ENCODE data around the gene SLC19A1. TPM values are rescaled to one million over a fixed set of nuclear protein-coding genes. Genes with fewer than 3 reads are reported as not detected.

SLC19A1 gene
- polyA plus RNA-seq, 1 of the 3 experiments (the other 2 are of a cell fraction), result 15.0 TPM

- ChIA-PET POLR2A (no interaction called here), CTCF (no interaction called here)
- Histone ChIP-seq H4K20me1 (ENCODE audit: insufficient read depth) (peaks cover 5% of the 10 kb centered on the region; the same call in 1 of the 2 replicates), H3F3A (replicated peaks; ENCODE audit: insufficient read depth) (peaks cover 11% of the 10 kb centered on the region), H3K4me1 (ENCODE audit: control insufficient read depth in 1 of 2, insufficient read depth in 2 of 2, low read depth in 1 of 2, low read length in 1 of 2) (no peaks in the 10 kb centered on the region), H3K9me2 (no peaks in the 10 kb centered on the region), H3K9me3 (peaks cover 10% of the 10 kb centered on the region; the same call in 1 of the 2 replicates), H3K4me3 (ENCODE audit: low read depth in 2 of 2, low read length in 1 of 2) (no peak overlapping the region), H3K27ac (ENCODE audit: low read depth in 2 of 2, low read length in 1 of 2) (no peak overlapping the region), H3K36me3 (replicated peaks in 1 of 2; ENCODE audit: control insufficient read depth in 1 of 2, insufficient read depth in 2 of 2, low read length in 1 of 2) (peaks cover 15 to 47% of the 10 kb centered on the region in 2 experiments), H3K79me2 (ENCODE audit: insufficient read depth) (peaks cover 5% of the 10 kb centered on the region; the same call in 1 of the 2 replicates), H3K4me2 (no peak overlapping the region), H2AFZ (ENCODE audit: low read depth) (no peak overlapping the region), H3K27me3 (ENCODE audit: insufficient read depth) (no peaks in the 10 kb centered on the region), H3K9ac (no peak overlapping the region)
- TF ChIP-seq IRF3 (IDR thresholded peaks at IDR 0.05; ENCODE audit: low read depth, low read length) (no peak), MAX (IDR thresholded peaks at IDR 0.05; ENCODE audit: low read depth) (no peak), RCOR1 (IDR thresholded peaks at IDR 0.05; ENCODE audit: low read length) (no peak), REST (IDR thresholded peaks at IDR 0.05; ENCODE audit: low read depth, low read length) (no peak), EZH2phosphoT487 (IDR thresholded peaks at IDR 0.05; ENCODE audit: borderline replicate concordance, low read depth) (no peak), GABPA (IDR thresholded peaks at IDR 0.05; ENCODE audit: low read depth) (no peak), NFIC (IDR thresholded peaks at IDR 0.05; ENCODE audit: borderline replicate concordance) (no peak), SIN3A (IDR thresholded peaks at IDR 0.05; ENCODE audit: borderline replicate concordance, low read depth, low read length) (no peak), PBX3 (IDR thresholded peaks at IDR 0.05) (no peak), FOSL2 (IDR thresholded peaks at IDR 0.05; ENCODE audit: borderline replicate concordance, low read depth) (no peak), TEAD4 (IDR thresholded peaks at IDR 0.05; ENCODE audit: borderline replicate concordance, insufficient read depth) (no peak), GATA2 (CRISPR knock-in tag; IDR thresholded peaks at IDR 0.05) (no peak), YY1 (IDR thresholded peaks at IDR 0.05; ENCODE audit: low read depth) (no peak), MEF2A (IDR thresholded peaks at IDR 0.05; ENCODE audit: borderline replicate concordance, low read depth) (no peak)
- 96% methylated on average over 3 of the region's 11 CpGs for WGBS (ENCODE audit: low lambda C conversion rate)
- no peak for DNase-seq
Observed at GRCh38 chr21:45513741-45514310, 28.4 kb downstream of the SLC19A1 start.

Measured in SK-N-SH (cell line).